ENCODE measurements around the gene ZCCHC2. TPM values are rescaled to one million over a fixed set of nuclear protein-coding genes. Genes with fewer than 3 reads are reported as not detected.
A peak's percentile ranks its signal among the peaks of the same experiment; 100 is the strongest.

ZCCHC2 gene
- total and polyA plus RNA-seq, 2 of the 13 experiments (the other 11 are each of a cell fraction or from before 2014, with no cell fraction given), result 62.5 to 76.1 TPM

DNA sequence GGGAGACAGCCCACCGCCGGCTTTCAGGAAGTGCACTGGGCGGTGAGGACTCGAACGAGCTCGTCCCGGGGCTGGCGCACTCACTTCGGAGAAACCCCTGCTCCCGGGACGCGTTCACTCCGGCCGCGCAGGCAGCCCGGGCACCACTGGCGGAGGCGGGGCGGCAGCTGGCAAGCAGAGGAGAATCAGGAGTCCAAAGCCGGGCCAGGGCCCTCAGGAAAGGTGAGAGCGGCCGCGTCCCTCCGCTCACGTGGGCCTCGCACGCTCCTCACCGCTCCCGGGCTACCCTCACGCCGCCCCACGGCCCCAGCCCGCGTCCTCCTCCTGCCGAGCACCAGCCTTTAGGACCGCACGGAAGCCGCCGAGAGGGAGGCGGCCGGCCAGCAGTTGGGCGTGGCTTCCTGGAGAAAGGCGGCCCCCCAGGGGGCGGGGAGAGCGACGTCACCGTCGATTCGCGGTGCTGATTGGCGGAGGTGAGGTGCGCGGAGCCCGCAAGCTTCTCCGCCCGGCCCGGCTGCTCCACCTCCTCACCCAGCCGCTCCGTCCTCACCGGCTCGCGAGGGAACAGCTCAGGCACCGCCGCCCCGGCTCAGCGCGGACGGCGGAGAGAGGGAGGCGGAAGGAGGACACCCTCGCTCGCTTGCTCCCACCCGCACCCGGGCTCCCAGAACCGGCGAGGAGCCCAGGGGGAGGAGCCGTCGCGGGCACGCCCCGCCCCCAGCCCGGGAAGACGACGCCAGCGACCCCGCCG is at the start of gene ZCCHC2 (continued):
- TF ChIP-seq ZNF674 (CRISPR knock-in tag; IDR thresholded peaks at IDR 0.05; ENCODE audit: low read depth), result no peak; the same call in 1 of the 2 replicates
- TF ChIP-seq ZEB1 (IDR thresholded peaks at IDR 0.05; ENCODE audit: insufficient replicate concordance, low read depth), result peak; percentile 68
- no peak for TF ChIP-seq JUND (CRISPR knock-in tag; IDR thresholded peaks at IDR 0.05)
- TF ChIP-seq HMGA1 (CRISPR knock-in tag; conservative IDR thresholded peaks at IDR 0.05), result no peak
- peak; percentile 90 for TF ChIP-seq ZNF609 (CRISPR knock-in tag; IDR thresholded peaks at IDR 0.05; ENCODE audit: borderline replicate concordance)
- TF ChIP-seq GLI4 (CRISPR knock-in tag; IDR thresholded peaks at IDR 0.05; ENCODE audit: borderline replicate concordance), result no peak
- TF ChIP-seq GATAD2A (CRISPR knock-in tag; IDR thresholded peaks at IDR 0.05), result peak; percentile 80
- TF ChIP-seq, protein P1, sequence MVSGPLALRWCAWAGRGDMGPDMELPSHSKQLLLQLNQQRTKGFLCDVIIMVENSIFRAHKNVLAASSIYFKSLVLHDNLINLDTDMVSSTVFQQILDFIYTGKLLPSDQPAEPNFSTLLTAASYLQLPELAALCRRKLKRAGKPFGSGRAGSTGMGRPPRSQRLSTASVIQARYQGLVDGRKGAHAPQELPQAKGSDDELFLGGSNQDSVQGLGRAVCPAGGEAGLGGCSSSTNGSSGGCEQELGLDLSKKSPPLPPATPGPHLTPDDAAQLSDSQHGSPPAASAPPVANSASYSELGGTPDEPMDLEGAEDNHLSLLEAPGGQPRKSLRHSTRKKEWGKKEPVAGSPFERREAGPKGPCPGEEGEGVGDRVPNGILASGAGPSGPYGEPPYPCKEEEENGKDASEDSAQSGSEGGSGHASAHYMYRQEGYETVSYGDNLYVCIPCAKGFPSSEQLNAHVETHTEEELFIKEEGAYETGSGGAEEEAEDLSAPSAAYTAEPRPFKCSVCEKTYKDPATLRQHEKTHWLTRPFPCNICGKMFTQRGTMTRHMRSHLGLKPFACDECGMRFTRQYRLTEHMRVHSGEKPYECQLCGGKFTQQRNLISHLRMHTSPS (CRISPR knock-in tag; IDR thresholded peaks at IDR 0.05; ENCODE audit: low read depth), result peak; percentile 72
- TF ChIP-seq, protein P2, sequence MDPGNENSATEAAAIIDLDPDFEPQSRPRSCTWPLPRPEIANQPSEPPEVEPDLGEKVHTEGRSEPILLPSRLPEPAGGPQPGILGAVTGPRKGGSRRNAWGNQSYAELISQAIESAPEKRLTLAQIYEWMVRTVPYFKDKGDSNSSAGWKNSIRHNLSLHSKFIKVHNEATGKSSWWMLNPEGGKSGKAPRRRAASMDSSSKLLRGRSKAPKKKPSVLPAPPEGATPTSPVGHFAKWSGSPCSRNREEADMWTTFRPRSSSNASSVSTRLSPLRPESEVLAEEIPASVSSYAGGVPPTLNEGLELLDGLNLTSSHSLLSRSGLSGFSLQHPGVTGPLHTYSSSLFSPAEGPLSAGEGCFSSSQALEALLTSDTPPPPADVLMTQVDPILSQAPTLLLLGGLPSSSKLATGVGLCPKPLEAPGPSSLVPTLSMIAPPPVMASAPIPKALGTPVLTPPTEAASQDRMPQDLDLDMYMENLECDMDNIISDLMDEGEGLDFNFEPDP (CRISPR knock-in tag; conservative IDR thresholded peaks at IDR 0.05), result no peak
- TF ChIP-seq CBX5 (CRISPR knock-in tag; IDR thresholded peaks at IDR 0.05; ENCODE audit: borderline replicate concordance), result peak; percentile 97
- TF ChIP-seq ZNF264 (CRISPR knock-in tag; IDR thresholded peaks at IDR 0.05), result no peak
- TF ChIP-seq NBN (conservative IDR thresholded peaks at IDR 0.05), result no peak
- TF ChIP-seq CBX2 (IDR thresholded peaks at IDR 0.05; ENCODE audit: low read depth, low read length), result no peak
- no peak for TF ChIP-seq CBX2 (CRISPR knock-in tag; IDR thresholded peaks at IDR 0.05; ENCODE audit: low read depth)
- TF ChIP-seq SUZ12 (IDR thresholded peaks at IDR 0.05; ENCODE audit: low read depth, low read length), result no peak
- no peak for TF ChIP-seq ZSCAN30 (CRISPR knock-in tag; IDR thresholded peaks at IDR 0.05)
- 0 out of 2 replicates have a peak, but pooled peaks have one; percentile 30 for TF ChIP-seq MAF1 (CRISPR knock-in tag; IDR thresholded peaks at IDR 0.05; ENCODE audit: borderline replicate concordance)
- TF ChIP-seq, protein P3, sequence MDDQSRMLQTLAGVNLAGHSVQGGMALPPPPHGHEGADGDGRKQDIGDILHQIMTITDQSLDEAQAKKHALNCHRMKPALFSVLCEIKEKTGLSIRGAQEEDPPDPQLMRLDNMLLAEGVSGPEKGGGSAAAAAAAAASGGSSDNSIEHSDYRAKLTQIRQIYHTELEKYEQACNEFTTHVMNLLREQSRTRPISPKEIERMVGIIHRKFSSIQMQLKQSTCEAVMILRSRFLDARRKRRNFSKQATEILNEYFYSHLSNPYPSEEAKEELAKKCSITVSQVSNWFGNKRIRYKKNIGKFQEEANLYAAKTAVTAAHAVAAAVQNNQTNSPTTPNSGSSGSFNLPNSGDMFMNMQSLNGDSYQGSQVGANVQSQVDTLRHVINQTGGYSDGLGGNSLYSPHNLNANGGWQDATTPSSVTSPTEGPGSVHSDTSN (CRISPR knock-in tag; IDR thresholded peaks at IDR 0.05; ENCODE audit: borderline replicate concordance), result no peak
- TF ChIP-seq ZNF317 (CRISPR knock-in tag; IDR thresholded peaks at IDR 0.05), result peak; percentile 82
- TF ChIP-seq CEBPG (CRISPR knock-in tag; IDR thresholded peaks at IDR 0.05), result no peak; the same call in 1 of the 2 replicates
